CD4-positive, alpha-beta T cell (primary cell): Measurements from ENCODE around the gene FGF14. TPM values are rescaled to one million over a fixed set of nuclear protein-coding genes. Genes with fewer than 3 reads are reported as not detected.

Experiments used
- ATAC-seq: fragments of 200-7000 bp; cut with Tn5 transposase; one replicate; pipeline ENCODE4 v1.10.0; 2022; ENCODE audit warnings: mild to moderate bottlenecking; ENCODE audit not compliant: poor library complexity
- CTCF ChIA-PET: fragments of 350-600 bp; sonication (Branson Sonifier 250); formaldehyde crosslinking; loops from one replicate; lab custom pipeline; 2021; ENCODE audit warnings: antibody characterized with exemption, inconsistent platforms; lab: Charles Lee
- POLR2A ChIA-PET: fragments of 350-600 bp; sonication (Branson Sonifier 250); formaldehyde crosslinking; loops from one replicate; lab custom pipeline; 2021; ENCODE audit warnings: antibody characterized with exemption, inconsistent platforms; lab: Charles Lee
- DNase-seq, 14 experiments: peaks; one replicate each; pipeline ENCODE4 v3.0.0-alpha.2; 2013 to 2020; ENCODE audit warnings: mixed read lengths in 2 of 14
- H3K27ac ChIP-seq, 2 donors: one replicate each; pipeline versions ENCODE4 v1.5.1 to v1.7.0; 2013; ENCODE audit warnings: low read length in 2 of 2, low read depth in 1 of 2, mild to moderate bottlenecking in 1 of 2
- H3K27me3 ChIP-seq, 2 experiments: 1 replicate in 1 of 2; 2 replicates in 1 of 2; pipeline versions ENCODE4 v1.6.1 to v1.7.0; 2013; ENCODE audit warnings: low read length in 2 of 2, control low read depth in 1 of 2, mild to moderate bottlenecking in 1 of 2, moderate library complexity in 1 of 2; ENCODE audit not compliant: insufficient read depth in 2 of 2, control insufficient read depth in 1 of 2
- H3K36me3 ChIP-seq: one replicate; pipeline ENCODE4 v1.6.1; 2013; ENCODE audit warnings: low read length, control low read depth; ENCODE audit not compliant: insufficient read depth
- H3K4me1 ChIP-seq: one replicate; pipeline ENCODE4 v1.6.1; 2013; ENCODE audit warnings: low read length, control low read depth; ENCODE audit not compliant: insufficient read depth
- H3K4me3 ChIP-seq: one replicate; pipeline ENCODE4 v1.5.1; 2013; ENCODE audit warnings: mild to moderate bottlenecking, low read length, moderate library complexity
- H3K9me3 ChIP-seq, 2 experiments: 1 replicate in 1 of 2; 2 replicates in 1 of 2; pipeline versions ENCODE4 v1.6.1 to v1.7.0; 2013; ENCODE audit warnings: low read length in 2 of 2, mild to moderate bottlenecking in 2 of 2, control low read depth in 1 of 2, moderate library complexity in 1 of 2; ENCODE audit not compliant: control insufficient read depth in 1 of 2, insufficient read depth in 1 of 2
- H3K27ac Mint-ChIP-seq: one replicate; pipeline ENCODE4 v1.8.0; 2020; ENCODE audit warnings: mixed read lengths
- H3K27me3 Mint-ChIP-seq: one replicate; pipeline ENCODE4 v1.8.0; 2021; ENCODE audit warnings: mixed read lengths
- H3K36me3 Mint-ChIP-seq: one replicate; pipeline ENCODE4 v1.8.0; 2021; ENCODE audit warnings: low read depth, mixed read lengths
- H3K4me1 Mint-ChIP-seq: one replicate; pipeline ENCODE4 v1.8.0; 2021; ENCODE audit warnings: low read depth, mixed read lengths
- H3K4me3 Mint-ChIP-seq: one replicate; pipeline ENCODE4 v1.8.0; 2020; ENCODE audit warnings: mild to moderate bottlenecking, mixed read lengths
- H3K9me3 Mint-ChIP-seq: one replicate; pipeline ENCODE4 v1.8.0; 2020; ENCODE audit warnings: mixed read lengths
- CTCF ChIP-seq: fragments of 200-600 bp; IDR thresholded peaks from one replicate; pipeline ENCODE4 v1.8.0; 2022; ENCODE audit warnings: antibody characterized with exemption, mild to moderate bottlenecking
- intact Hi-C, 2 experiments: fragments of 100-400 bp; cut with DNase I in 1 of 2; cut with micrococcal nuclease in 1 of 2; formaldehyde crosslinking; loops; one replicate each; pipeline versions ENCODE4 v1.15.1 to v1.9.0; 2023 to 2025; cut with DNase I, micrococcal nuclease
- total RNA-seq, 174 experiments: library from RNA in 2 of 174; stranded (reverse) in 2 of 174; gene quantifications; one replicate each; pipeline ENCODE4 v1.2.3 and lab custom pipeline; 2021 to 2026

The FGF14 gene
- total RNA-seq, 2 experiments from 2014 or later = not detected

DNA sequence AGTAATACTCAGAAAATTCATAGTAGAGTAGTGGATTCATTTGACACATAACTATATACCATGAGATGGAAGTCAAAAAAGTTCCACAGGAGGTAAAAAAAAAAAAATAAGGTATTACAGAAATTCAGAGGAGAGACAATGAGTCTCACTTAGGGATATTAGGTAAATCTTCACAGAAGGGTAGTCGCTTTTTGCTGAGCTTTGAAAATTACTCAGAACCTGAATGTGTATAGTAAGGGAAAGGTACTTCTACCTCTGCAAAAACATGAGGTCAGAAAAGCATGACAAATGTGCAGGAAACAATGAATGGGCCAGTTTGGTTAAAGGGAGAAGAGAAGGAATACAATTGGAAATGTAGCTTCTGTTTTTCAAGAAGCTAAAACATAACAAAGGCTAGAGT is 698.8 kb downstream of the FGF14 start:
- no peaks in the 10 kb centered on the region for H3K36me3 ChIP-seq
- Mint-ChIP-seq H3K27me3 (peaks cover 9% of the 10 kb centered on the region), H3K4me1 (peaks cover 4% of the 10 kb centered on the region), H3K4me3 (no peak overlapping the region), H3K27ac (no peak overlapping the region), H3K9me3 (no peaks in the 10 kb centered on the region), H3K36me3 (no peaks in the 10 kb centered on the region)
- no peak for DNase-seq
- no peak overlapping the region for H3K4me3 ChIP-seq
- ChIA-PET POLR2A (no interaction called here), CTCF (no interaction called here)
- TF ChIP-seq CTCF = no peak
- ATAC-seq = no peak
- H3K4me1 ChIP-seq = peaks cover 5% of the 10 kb centered on the region
- no peaks in the 10 kb centered on the region for H3K27me3 ChIP-seq
- no peak overlapping the region for H3K27ac ChIP-seq
- H3K9me3 ChIP-seq = no peaks in the 10 kb centered on the region
- intact Hi-C loops = no loop called here

- Histone ChIP-seq H3K4me3 (no peak overlapping the region), H3K4me1 (no peaks in the 10 kb centered on the region), H3K36me3 (no peaks in the 10 kb centered on the region), H3K27me3 (no peaks in the 10 kb centered on the region), H3K27ac (no peak overlapping the region), H3K9me3 (no peaks in the 10 kb centered on the region)
- ChIA-PET POLR2A (no interaction called here), CTCF (no interaction called here)
- no peak for ATAC-seq
- intact Hi-C loops = no loop called here
- H3K9me3 Mint-ChIP-seq = no peaks in the 10 kb centered on the region
- peaks cover 9% of the 10 kb centered on the region for H3K27me3 Mint-ChIP-seq
- H3K27ac Mint-ChIP-seq = no peak overlapping the region
- H3K4me3 Mint-ChIP-seq = no peak overlapping the region
- TF ChIP-seq CTCF = no peak
- no peaks in the 10 kb centered on the region for H3K4me1 Mint-ChIP-seq
- H3K36me3 Mint-ChIP-seq = no peaks in the 10 kb centered on the region
- no peak for DNase-seq
Measured at GRCh38 chr13:101700598-101700997, 701.2 kb downstream of the FGF14 start.

DNA sequence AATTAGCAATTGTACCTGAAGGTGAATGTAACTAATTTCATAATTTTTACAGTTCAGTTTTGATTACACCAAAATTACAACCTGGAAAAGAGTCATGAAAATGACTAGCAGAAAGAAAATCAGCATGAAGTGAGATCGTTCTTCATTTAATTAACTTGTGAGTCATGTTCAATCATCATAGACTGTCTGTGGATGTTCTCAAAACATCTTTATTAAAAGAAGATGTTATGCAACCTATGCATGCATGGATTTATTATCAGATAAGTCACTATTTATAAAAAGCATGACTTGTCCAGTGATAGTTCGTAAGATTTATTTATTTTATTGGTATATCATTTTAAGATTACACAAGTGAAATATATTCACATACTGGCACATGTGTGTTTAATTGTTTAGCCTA is 703.4 kb downstream of the FGF14 start:
- H3K4me3 Mint-ChIP-seq = no peak overlapping the region
- no peak for ATAC-seq
- no peaks in the 10 kb centered on the region for H3K36me3 Mint-ChIP-seq
- no peaks in the 10 kb centered on the region for H3K9me3 Mint-ChIP-seq
- ChIA-PET POLR2A (no interaction called here), CTCF (no interaction called here)
- no peaks in the 10 kb centered on the region for H3K27me3 ChIP-seq
- H3K36me3 ChIP-seq = no peaks in the 10 kb centered on the region
- H3K4me3 ChIP-seq = no peak overlapping the region
- no peak for DNase-seq
- H3K4me1 Mint-ChIP-seq = no peaks in the 10 kb centered on the region
- intact Hi-C loops = no loop called here
- peaks cover 7% of the 10 kb centered on the region for H3K27me3 Mint-ChIP-seq
- no peaks in the 10 kb centered on the region for H3K4me1 ChIP-seq
- H3K9me3 ChIP-seq = no peaks in the 10 kb centered on the region
- no peak for TF ChIP-seq CTCF
- H3K27ac ChIP-seq = no peak overlapping the region
- no peak overlapping the region for H3K27ac Mint-ChIP-seq
